ENCODE measurements around the gene CAPN15.

The CAPN15 gene

DNA sequence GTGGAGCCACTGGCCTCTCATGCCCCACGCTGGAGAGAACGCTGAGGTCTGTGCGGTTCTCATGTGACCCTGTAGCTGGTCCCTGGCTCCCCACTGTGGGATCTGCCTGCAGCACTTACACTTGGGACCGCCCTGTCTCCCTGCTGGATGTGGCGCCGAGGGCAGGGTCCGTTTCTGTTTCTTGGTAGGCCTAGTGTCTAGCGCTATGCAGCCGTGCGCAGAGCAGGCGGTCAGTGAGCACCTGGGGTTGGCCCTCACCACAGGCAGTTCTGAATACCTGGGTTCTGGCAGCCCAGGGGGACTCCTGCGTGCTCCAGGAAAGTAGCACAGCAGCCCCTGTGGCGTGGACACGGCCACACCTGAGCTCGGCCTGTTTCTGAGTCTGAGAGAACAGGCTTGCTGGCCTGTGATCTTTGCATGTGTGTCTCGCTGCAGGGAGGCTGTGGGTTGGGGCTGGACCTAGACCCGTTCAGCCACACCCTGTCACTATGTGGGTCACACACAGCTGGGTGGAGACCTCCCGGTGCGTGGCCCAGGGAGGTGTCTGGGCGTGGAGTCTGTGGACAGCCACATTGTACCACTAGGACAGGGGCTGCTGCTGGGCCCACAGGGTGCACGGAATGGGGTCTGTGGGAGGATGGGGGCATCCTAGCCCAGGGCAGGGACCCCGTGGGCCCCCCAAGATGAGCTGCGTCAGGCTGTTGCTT, 2.8 kb downstream of the CAPN15 start:
- Histone ChIP-seq H3K4me1 (ENCODE audit: control insufficient read depth, insufficient read depth, low read length) (peaks cover 12% of the 10 kb centered on the region), H3K27me3 (ENCODE audit: control insufficient read depth, insufficient read depth, low read length) (no peaks in the 10 kb centered on the region), H3K36me3 (ENCODE audit: control insufficient read depth, insufficient read depth, low read length) (no peaks in the 10 kb centered on the region), H3K4me3 (ENCODE audit: low read depth, low read length) (no peak overlapping the region), H3K9me3 (ENCODE audit: control insufficient read depth, insufficient read depth, low read length) (no peaks in the 10 kb centered on the region), H3K9ac (ENCODE audit: low read depth, low read length) (no peak overlapping the region)

DNA sequence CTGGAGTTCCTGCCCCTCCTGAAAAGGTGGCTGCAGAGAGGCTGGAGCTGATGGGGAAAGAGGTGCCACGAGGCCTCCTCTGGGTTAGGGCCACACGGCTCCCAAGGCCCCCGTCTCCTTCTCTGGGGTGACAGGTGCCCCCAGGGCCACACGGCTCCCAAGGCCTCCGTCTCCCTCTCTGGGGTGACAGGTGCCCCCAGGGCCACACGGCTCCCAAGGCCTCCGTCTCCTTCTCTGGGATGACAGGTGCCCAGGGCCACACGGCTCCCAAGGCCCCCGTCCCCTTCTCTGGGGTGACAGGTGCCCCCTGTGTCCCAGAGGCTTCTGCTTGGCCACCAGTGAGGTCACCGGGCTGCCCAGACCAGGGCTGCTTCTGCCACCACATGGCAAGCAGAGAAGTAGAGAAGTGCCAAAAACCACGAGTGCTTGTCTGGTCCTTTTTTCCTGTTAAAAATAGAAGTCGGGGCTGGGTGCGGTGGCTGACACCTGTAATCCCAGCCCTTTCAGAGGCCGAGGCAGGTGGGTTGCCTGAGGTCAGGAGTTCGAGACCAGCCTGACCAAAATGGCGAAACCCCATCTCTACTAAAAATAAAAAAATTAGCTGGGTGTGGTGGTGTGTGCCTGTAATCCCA, 4.1 kb downstream of the CAPN15 start:
- H3K27me3 ChIP-seq (ENCODE audit: control insufficient read depth, insufficient read depth, low read length) = no peaks in the 10 kb centered on the region
- no peaks in the 10 kb centered on the region for H3K9me3 ChIP-seq (ENCODE audit: control insufficient read depth, insufficient read depth, low read length)
- H3K4me3 ChIP-seq (ENCODE audit: low read depth, low read length) = no peak overlapping the region
- H3K4me1 ChIP-seq (ENCODE audit: control insufficient read depth, insufficient read depth, low read length) = peaks cover 5% of the 10 kb centered on the region
- no peak overlapping the region for H3K9ac ChIP-seq (ENCODE audit: low read depth, low read length)
- H3K36me3 ChIP-seq (ENCODE audit: control insufficient read depth, insufficient read depth, low read length) = peaks cover 2% of the 10 kb centered on the region

GRCh38 chr16:533391-534123, 6.0 kb downstream of the CAPN15 start:
- H3K36me3 ChIP-seq (ENCODE audit: control insufficient read depth, insufficient read depth, low read length) = peaks cover 7% of the 10 kb centered on the region
- peaks cover 5% of the 10 kb centered on the region for H3K4me1 ChIP-seq (ENCODE audit: control insufficient read depth, insufficient read depth, low read length)

GRCh38 chr16:534135-534534, 6.6 kb downstream of the CAPN15 start:
- no peaks in the 10 kb centered on the region for H3K9me3 ChIP-seq (ENCODE audit: control insufficient read depth, insufficient read depth, low read length)
- peaks cover under 1% of the 10 kb centered on the region for H3K4me1 ChIP-seq (ENCODE audit: control insufficient read depth, insufficient read depth, low read length)
- H3K9ac ChIP-seq (ENCODE audit: low read depth, low read length) = no peak overlapping the region
- H3K36me3 ChIP-seq (ENCODE audit: control insufficient read depth, insufficient read depth, low read length) = peaks cover 8% of the 10 kb centered on the region
- no peaks in the 10 kb centered on the region for H3K27me3 ChIP-seq (ENCODE audit: control insufficient read depth, insufficient read depth, low read length)
- no peak overlapping the region for H3K4me3 ChIP-seq (ENCODE audit: low read depth, low read length)

More at GRCh38 chr16:533391-534123, 6.0 kb downstream of the CAPN15 start:
- Histone ChIP-seq H3K9me3 (ENCODE audit: control insufficient read depth, insufficient read depth, low read length) (no peaks in the 10 kb centered on the region), H3K4me3 (ENCODE audit: low read depth, low read length) (no peak overlapping the region), H3K9ac (ENCODE audit: low read depth, low read length) (no peak overlapping the region), H3K27me3 (ENCODE audit: control insufficient read depth, insufficient read depth, low read length) (no peaks in the 10 kb centered on the region)

- Histone ChIP-seq H3K4me3 (ENCODE audit: low read depth, low read length) (no peak overlapping the region), H3K27me3 (ENCODE audit: control insufficient read depth, insufficient read depth, low read length) (no peaks in the 10 kb centered on the region), H3K36me3 (ENCODE audit: control insufficient read depth, insufficient read depth, low read length) (peaks cover 9% of the 10 kb centered on the region), H3K4me1 (ENCODE audit: control insufficient read depth, insufficient read depth, low read length) (no peaks in the 10 kb centered on the region), H3K9ac (ENCODE audit: low read depth, low read length) (no peak overlapping the region), H3K9me3 (ENCODE audit: control insufficient read depth, insufficient read depth, low read length) (no peaks in the 10 kb centered on the region)
Measured at GRCh38 chr16:534856-535445, 7.4 kb downstream of the CAPN15 start.

DNA sequence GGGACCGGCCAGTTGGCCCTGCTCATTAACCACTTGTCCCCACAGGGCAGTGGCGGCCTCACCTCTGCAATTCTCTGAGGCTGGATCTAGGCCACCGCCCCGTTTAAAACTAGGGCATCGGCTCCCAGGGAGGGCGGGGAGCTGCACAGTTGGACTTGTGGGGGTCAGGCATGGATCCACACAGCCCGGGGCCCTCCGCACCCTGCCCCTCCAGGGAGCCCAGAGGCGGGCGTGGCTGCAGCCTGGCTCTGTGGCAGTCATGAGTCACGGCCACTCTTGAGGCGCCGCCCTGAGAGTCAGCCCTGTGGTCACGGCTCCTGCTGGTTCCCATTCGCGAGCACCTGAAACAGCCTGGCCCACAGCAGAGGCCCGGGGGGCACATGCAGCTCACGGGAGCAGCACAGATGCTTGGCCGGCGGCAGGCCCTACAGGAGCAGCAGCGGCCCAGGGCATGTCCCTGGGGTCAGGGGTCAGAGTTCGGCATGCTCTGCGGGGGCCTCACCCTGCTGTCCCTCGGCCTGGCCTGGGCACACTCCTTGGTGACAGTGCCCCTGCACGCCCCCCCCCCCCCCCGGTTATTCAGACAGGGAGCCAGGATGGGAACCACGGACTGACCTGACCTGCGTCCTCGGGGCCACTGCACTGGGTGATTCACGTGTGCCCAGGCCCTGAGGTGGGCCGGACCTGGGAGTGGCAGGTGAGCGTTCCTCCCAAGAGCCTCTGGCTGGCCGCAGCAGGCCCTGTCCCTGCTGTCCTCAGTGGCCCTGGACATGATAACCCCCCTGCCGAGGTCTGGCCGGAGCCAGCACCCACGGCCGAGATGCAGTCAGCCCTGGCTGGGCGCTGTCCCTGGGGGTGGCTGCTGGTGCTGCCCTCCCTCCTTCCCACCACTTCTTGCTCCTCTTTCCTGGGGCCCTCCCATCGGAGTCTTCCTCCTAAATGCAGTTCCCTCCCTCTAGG, 8.2 kb downstream of the CAPN15 start:
- H3K9ac ChIP-seq (ENCODE audit: low read depth, low read length) = no peak overlapping the region
- H3K4me1 ChIP-seq (ENCODE audit: control insufficient read depth, insufficient read depth, low read length) = no peaks in the 10 kb centered on the region
- H3K9me3 ChIP-seq (ENCODE audit: control insufficient read depth, insufficient read depth, low read length) = no peaks in the 10 kb centered on the region
- H3K36me3 ChIP-seq (ENCODE audit: control insufficient read depth, insufficient read depth, low read length) = peaks cover 10% of the 10 kb centered on the region
- no peaks in the 10 kb centered on the region for H3K27me3 ChIP-seq (ENCODE audit: control insufficient read depth, insufficient read depth, low read length)
- H3K4me3 ChIP-seq (ENCODE audit: low read depth, low read length) = no peak overlapping the region

DNA sequence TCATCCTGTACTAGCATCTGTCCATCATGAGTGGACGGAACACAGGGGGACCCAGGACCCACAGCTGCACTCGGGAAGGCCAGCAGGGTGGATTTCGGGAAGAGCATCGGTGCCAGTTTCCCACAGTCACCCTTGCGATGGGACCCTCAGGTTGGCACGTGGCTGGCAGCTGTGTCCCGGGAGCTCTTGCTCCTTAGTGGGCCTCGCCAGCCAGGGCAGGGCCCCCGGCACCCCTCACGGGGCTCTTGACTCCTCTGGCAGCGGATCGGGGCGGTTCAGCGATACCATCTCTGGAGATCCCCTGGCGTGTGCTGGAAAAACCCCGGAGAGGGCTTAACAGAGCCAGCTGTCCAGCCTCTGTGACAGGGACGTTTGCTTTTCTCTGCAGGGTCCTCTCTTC, 9.2 kb downstream of the CAPN15 start:
- H3K36me3 ChIP-seq (ENCODE audit: control insufficient read depth, insufficient read depth, low read length) = peaks cover 13% of the 10 kb centered on the region
- no peaks in the 10 kb centered on the region for H3K27me3 ChIP-seq (ENCODE audit: control insufficient read depth, insufficient read depth, low read length)
- H3K4me3 ChIP-seq (ENCODE audit: low read depth, low read length) = no peak overlapping the region
- H3K4me1 ChIP-seq (ENCODE audit: control insufficient read depth, insufficient read depth, low read length) = no peaks in the 10 kb centered on the region
- H3K9me3 ChIP-seq (ENCODE audit: control insufficient read depth, insufficient read depth, low read length) = no peaks in the 10 kb centered on the region
- H3K9ac ChIP-seq (ENCODE audit: low read depth, low read length) = no peak overlapping the region

DNA sequence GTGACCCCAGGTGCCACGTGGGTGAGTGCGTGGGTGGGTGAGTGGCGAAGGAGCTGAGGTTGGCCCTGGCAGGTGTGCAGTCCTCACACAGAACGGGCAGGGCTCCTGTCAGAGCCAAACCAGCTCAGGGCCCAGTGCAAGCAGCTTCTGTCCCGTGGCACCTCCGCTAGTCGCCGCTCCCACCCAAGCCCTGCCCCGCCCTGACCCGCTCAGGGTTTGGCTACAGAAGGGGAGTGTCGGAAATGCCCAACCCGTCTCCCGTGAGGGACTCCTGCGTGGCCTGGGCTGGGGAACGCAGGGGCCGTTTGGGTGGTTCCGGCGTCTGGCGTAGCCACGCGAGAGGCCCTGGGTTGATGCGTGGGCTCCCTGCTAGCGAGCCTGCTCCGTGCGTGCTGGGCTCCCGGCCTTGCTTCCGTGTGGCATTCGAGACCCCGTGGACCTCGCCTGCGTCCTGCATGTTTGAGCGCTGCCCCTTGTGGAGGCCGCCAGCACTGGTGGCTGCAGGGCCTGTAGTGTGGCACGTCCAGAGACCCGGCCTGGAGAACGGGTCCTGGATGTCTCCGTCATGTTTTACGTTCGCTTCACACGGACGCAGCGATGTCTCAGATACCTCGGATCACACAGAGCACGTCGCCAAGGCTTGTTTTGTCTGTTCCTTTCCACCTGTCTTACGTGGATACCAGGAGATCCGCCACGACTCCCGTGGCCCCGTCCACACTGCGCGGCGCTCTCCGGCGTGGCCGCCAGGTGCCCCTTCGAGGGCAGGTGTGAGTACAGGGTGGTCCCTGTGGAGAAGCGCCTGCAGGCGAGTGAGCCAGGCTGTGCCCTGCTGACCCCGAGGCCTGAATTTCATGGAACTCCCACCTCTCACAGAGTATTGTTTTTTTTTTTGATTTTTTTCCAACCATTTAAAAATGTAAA, 10.2 kb downstream of the CAPN15 start:
- Histone ChIP-seq H3K27me3 (ENCODE audit: control insufficient read depth, insufficient read depth, low read length) (no peaks in the 10 kb centered on the region), H3K9ac (ENCODE audit: low read depth, low read length) (no peak overlapping the region), H3K4me1 (ENCODE audit: control insufficient read depth, insufficient read depth, low read length) (no peaks in the 10 kb centered on the region), H3K4me3 (ENCODE audit: low read depth, low read length) (no peak overlapping the region), H3K36me3 (ENCODE audit: control insufficient read depth, insufficient read depth, low read length) (peaks cover 13% of the 10 kb centered on the region), H3K9me3 (ENCODE audit: control insufficient read depth, insufficient read depth, low read length) (no peaks in the 10 kb centered on the region)

DNA sequence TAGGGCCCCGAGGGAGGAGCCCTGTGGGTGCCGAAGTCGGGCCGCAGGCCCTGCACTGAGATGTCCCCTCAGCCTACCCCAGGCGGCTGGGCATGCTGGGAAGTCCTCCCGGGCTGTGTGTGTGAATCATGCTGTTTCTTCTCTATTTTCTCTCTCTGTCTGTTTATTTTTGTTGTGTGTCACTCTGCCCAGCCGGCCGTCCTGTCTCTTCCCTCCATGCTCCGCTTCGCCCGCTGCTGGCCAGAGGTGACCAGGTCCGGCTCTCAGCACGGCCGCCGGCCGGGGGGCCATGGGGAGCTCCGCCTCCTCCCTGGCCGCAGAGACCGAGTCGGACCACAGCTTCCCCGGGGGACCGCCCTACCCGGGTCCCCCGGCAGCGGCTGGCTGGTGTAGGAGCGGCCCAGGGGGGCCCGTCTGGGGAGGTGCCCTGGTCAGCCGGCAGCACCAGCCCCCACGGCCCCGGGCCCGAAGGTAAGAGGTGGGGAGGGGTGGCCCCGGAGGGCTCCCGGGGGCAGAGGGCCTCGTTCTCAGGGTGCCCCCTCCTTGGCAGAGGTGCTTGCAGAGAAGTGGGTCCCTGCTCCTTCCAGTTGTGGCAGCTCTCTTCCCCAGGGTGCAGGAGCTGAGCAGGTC, 12.5 kb downstream of the CAPN15 start:
- Histone ChIP-seq H3K4me3 (ENCODE audit: low read depth, low read length) (no peak overlapping the region), H3K9ac (ENCODE audit: low read depth, low read length) (no peak overlapping the region), H3K36me3 (ENCODE audit: control insufficient read depth, insufficient read depth, low read length) (peaks cover 13% of the 10 kb centered on the region), H3K27me3 (ENCODE audit: control insufficient read depth, insufficient read depth, low read length) (no peaks in the 10 kb centered on the region), H3K4me1 (ENCODE audit: control insufficient read depth, insufficient read depth, low read length) (no peaks in the 10 kb centered on the region), H3K9me3 (ENCODE audit: control insufficient read depth, insufficient read depth, low read length) (no peaks in the 10 kb centered on the region)

DNA sequence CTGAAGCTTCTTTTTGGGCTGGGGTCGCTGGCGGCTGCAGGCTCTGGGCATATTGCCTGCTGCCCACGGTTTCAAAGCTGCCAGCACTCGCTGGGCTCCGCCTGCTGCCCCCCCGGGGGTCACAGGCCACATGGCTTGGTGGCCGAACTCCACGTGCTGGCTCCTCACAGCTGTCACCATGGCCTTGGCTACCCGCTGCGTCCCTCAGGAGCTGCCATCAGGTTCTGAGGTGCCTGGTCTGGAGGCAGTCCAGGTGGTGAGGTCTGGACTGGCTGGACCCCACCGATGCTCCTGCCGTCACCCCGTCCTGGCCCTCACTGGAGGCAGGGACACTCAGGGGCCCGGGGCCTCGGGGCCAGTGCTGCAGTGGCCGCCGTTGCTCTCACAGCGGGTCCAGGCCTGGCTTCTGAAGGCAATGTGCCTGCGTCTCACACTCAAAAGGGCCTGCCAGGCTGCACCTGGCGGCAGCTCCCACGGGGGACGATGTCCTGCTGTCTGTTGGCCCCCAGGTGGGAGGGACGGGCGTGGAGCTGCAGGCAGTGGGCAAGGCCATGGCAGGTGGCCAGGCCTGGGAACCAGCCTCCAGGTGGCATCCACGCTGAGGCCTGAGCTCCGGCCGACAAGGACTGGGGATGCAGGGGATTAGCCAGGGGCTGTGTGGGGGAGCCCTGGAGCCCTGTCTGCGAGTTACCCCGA, 13.3 kb downstream of the CAPN15 start:
- H3K4me1 ChIP-seq (ENCODE audit: control insufficient read depth, insufficient read depth, low read length) = no peaks in the 10 kb centered on the region
- H3K4me3 ChIP-seq (ENCODE audit: low read depth, low read length) = no peak overlapping the region
- H3K36me3 ChIP-seq (ENCODE audit: control insufficient read depth, insufficient read depth, low read length) = peaks cover 11% of the 10 kb centered on the region
- no peaks in the 10 kb centered on the region for H3K27me3 ChIP-seq (ENCODE audit: control insufficient read depth, insufficient read depth, low read length)
- H3K9me3 ChIP-seq (ENCODE audit: control insufficient read depth, insufficient read depth, low read length) = no peaks in the 10 kb centered on the region
- H3K9ac ChIP-seq (ENCODE audit: low read depth, low read length) = no peak overlapping the region
